ENCODE data around the gene PRPS1L1.

The PRPS1L1 gene

GRCh38 chr7:18037609-18038008, 10.0 kb upstream of the PRPS1L1 start:
- DNase-seq (ENCODE audit: low spot score), result no peak
- no peak for TF ChIP-seq CTCF (IDR thresholded peaks at IDR 0.05; ENCODE audit: extremely low read depth, missing control alignments)

- no peak for TF ChIP-seq CTCF (IDR thresholded peaks at IDR 0.05; ENCODE audit: extremely low read depth, missing control alignments)
- no peak for DNase-seq (ENCODE audit: low spot score)
Observed at GRCh38 chr7:18036783-18037182, 9.1 kb upstream of the PRPS1L1 start.

- no peak for DNase-seq (ENCODE audit: low spot score)
- TF ChIP-seq CTCF (IDR thresholded peaks at IDR 0.05; ENCODE audit: extremely low read depth, missing control alignments), result no peak
Observed at GRCh38 chr7:18030758-18031157, 3.1 kb upstream of the PRPS1L1 start.

- TF ChIP-seq CTCF (IDR thresholded peaks at IDR 0.05; ENCODE audit: extremely low read depth, missing control alignments), result no peak
- DNase-seq (ENCODE audit: low spot score), result no peak
Observed at GRCh38 chr7:18020138-18020715, 7.4 kb downstream of the PRPS1L1 start.

GRCh38 chr7:18019555-18019954, 8.1 kb downstream of the PRPS1L1 start:
- TF ChIP-seq CTCF (IDR thresholded peaks at IDR 0.05; ENCODE audit: extremely low read depth, missing control alignments), result no peak
- no peak for DNase-seq (ENCODE audit: low spot score)

GRCh38 chr7:18018296-18019215, 9.1 kb downstream of the PRPS1L1 start:
- DNase-seq (ENCODE audit: low spot score), result no peak
- TF ChIP-seq CTCF (IDR thresholded peaks at IDR 0.05; ENCODE audit: extremely low read depth, missing control alignments), result no peak

Measured in GM20000 (cell line).